ENCODE data around the gene TOR1B.

The TOR1B gene

DNA sequence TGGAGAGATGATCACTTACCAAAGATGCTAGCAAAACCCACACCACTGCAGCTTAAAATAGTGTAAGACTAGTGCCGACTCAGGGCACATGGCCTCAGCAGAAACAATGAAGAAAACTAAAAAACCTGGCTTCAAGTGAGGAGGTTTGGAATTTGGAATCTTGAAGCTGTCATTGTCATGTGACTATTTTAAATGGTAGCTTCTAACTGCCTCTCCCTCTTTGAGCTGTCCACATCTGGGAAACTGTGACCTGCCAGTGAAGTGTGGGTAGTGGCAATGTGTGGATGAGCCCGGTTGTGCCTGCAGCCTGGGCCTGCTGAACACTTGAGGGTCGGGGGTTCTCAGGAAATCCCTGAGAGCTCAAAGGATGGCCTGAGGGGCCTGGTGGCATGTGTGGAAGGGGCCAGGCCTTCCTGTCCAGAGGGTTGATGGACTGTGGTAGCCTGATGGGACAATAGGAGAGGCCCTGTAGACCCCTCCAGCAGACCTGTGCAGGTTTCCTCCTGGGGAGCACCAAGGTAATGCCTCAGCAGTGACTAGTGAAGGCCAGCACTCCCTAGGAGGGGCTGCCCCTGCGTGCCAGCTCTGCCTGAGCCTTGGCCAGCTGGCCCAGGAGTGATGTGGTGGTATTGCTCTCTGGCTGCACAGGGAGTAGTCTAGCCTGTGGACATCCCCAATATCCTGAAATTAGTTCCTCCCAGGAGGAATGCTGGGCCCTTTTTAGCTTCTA is 45.9 kb downstream of the TOR1B start:
- DNase-seq (ENCODE audit: low read depth) = no peak
- no peak overlapping the region for H3K4me3 ChIP-seq (ENCODE audit: low read depth, low read length)
- TF ChIP-seq, protein P1, sequence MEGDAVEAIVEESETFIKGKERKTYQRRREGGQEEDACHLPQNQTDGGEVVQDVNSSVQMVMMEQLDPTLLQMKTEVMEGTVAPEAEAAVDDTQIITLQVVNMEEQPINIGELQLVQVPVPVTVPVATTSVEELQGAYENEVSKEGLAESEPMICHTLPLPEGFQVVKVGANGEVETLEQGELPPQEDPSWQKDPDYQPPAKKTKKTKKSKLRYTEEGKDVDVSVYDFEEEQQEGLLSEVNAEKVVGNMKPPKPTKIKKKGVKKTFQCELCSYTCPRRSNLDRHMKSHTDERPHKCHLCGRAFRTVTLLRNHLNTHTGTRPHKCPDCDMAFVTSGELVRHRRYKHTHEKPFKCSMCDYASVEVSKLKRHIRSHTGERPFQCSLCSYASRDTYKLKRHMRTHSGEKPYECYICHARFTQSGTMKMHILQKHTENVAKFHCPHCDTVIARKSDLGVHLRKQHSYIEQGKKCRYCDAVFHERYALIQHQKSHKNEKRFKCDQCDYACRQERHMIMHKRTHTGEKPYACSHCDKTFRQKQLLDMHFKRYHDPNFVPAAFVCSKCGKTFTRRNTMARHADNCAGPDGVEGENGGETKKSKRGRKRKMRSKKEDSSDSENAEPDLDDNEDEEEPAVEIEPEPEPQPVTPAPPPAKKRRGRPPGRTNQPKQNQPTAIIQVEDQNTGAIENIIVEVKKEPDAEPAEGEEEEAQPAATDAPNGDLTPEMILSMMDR (IDR thresholded peaks at IDR 0.05; ENCODE audit: low read depth, low read length) = no peak
- TF ChIP-seq POLR2A (IDR thresholded peaks at IDR 0.05; ENCODE audit: extremely low read depth, insufficient read length) = no peak
- TF ChIP-seq, protein P2, sequence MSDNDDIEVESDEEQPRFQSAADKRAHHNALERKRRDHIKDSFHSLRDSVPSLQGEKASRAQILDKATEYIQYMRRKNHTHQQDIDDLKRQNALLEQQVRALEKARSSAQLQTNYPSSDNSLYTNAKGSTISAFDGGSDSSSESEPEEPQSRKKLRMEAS (IDR thresholded peaks at IDR 0.05; ENCODE audit: low read depth, low read length) = no peak
- no peak for TF ChIP-seq MYC (IDR thresholded peaks at IDR 0.05; ENCODE audit: low read depth, low read length)

DNA sequence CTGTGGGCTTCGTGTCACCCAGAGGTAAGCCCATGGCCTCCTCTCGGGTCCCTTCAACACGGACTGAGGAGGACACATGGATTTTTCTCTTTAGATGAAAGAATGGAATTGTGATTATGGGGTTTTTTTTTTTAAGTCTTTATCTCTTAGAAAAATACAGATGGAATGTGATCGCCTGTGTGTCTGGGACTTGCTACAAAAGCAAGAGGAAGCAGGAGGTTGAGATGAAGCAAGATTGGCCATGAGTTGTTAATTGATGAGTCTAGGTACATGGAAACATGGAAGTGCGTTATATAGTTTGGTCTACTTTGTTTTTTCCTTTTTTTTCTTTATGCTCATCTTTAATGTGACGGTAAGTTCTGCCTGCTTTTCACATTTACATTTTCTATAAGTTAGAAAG is 46.9 kb downstream of the TOR1B start:
- DNase-seq (ENCODE audit: low read depth) = no peak
- TF ChIP-seq, protein P2 (IDR thresholded peaks at IDR 0.05; ENCODE audit: low read depth, low read length) = no peak
- TF ChIP-seq MYC (IDR thresholded peaks at IDR 0.05; ENCODE audit: low read depth, low read length) = no peak
- TF ChIP-seq, protein P1 (IDR thresholded peaks at IDR 0.05; ENCODE audit: low read depth, low read length) = no peak
- no peak for TF ChIP-seq POLR2A (IDR thresholded peaks at IDR 0.05; ENCODE audit: extremely low read depth, insufficient read length)

DNA sequence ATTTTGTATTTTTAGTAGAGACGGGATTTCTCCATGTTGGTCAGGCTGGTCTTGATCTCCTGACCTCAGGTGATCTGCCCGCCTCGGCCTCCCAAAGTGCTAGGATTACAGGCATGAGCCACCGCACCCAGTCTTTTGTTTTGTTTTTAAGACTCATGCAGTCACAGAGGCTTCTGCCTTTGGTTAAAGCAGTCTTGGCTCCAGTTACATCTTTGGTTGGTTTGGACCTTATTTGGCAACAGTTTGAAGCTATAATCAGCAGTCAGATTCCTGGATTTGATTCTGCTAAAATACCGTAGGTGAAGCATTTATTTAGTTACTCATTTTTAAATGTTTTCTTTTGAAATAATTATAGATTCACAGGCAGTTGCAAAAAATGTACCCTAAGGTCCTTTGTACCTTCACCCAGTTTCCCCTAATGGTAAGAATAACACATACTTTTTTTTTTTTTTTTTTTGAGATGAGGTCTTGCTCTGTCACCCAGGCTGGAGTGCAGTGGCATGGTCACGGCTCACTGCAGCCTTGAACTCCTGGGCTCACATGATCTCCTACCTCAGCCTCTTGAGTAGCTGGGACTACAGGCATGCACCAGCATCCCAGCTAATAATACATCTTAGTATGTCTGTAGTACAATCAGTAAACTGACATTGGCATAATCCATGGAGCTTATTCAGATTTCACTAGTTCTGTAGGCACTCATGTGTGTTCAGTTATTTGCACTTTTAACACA is 48.0 kb downstream of the TOR1B start:
- H3K4me3 ChIP-seq (ENCODE audit: low read depth, low read length) = no peak overlapping the region
- TF ChIP-seq, protein P1 (IDR thresholded peaks at IDR 0.05; ENCODE audit: low read depth, low read length) = no peak
- TF ChIP-seq, protein P2 (IDR thresholded peaks at IDR 0.05; ENCODE audit: low read depth, low read length) = no peak
- TF ChIP-seq POLR2A (IDR thresholded peaks at IDR 0.05; ENCODE audit: extremely low read depth, insufficient read length) (no peak), MYC (IDR thresholded peaks at IDR 0.05; ENCODE audit: low read depth, low read length) (no peak)
- no peak for DNase-seq (ENCODE audit: low read depth)

More for the DNA sequence above, 46.9 kb downstream of the TOR1B start:
- no peak overlapping the region for H3K4me3 ChIP-seq (ENCODE audit: low read depth, low read length)

DNA sequence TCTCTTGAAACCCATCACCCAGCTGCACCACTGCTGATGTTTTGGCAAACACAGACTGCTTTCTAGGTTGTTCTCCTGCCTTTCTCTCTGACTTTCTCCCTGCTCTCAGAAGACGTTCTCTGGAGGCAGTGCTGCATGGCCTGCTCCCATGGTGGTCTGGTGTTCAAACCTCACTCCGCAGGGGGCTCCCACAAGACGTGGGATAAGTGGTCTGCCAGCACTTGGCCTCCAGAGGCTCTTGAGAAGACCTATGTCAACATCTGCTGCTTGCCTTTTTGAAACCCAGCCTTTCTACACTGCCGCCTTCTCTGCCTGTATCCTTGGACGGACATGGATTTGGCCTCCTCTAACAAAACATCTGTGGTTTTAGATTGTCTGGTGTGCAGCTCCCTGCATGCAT is 48.8 kb downstream of the TOR1B start:
- no peak overlapping the region for H3K4me3 ChIP-seq (ENCODE audit: low read depth, low read length)
- TF ChIP-seq, protein P1 (IDR thresholded peaks at IDR 0.05; ENCODE audit: low read depth, low read length) = no peak
- no peak for TF ChIP-seq MYC (IDR thresholded peaks at IDR 0.05; ENCODE audit: low read depth, low read length)
- no peak for TF ChIP-seq POLR2A (IDR thresholded peaks at IDR 0.05; ENCODE audit: extremely low read depth, insufficient read length)
- TF ChIP-seq, protein P2 (IDR thresholded peaks at IDR 0.05; ENCODE audit: low read depth, low read length) = no peak
- peak; percentile 32 for DNase-seq (ENCODE audit: low read depth)

DNA sequence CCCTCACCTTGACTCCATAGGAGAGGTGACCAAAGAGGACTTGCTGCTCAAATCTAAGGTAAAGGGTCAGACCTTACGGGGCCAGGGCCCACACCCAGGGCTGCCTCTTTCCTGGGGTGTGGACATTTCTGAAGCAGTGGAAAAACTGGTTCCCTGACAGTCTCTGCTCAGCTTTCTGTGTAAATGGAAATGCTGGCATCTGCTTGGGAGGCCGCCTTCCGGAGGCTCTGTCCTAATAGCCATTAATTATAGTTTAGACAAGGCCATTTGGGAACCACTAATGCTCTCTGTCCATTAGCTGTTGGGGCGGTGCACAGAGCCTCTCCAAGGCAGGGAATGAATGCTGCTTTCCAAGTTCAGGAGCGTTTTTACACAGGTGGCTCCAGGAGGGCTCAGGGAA is 49.6 kb downstream of the TOR1B start:
- no peak for DNase-seq (ENCODE audit: low read depth)
- no peak overlapping the region for H3K4me3 ChIP-seq (ENCODE audit: low read depth, low read length)
- TF ChIP-seq, protein P1 (IDR thresholded peaks at IDR 0.05; ENCODE audit: low read depth, low read length) = no peak
- TF ChIP-seq POLR2A (IDR thresholded peaks at IDR 0.05; ENCODE audit: extremely low read depth, insufficient read length) = no peak
- TF ChIP-seq, protein P2 (IDR thresholded peaks at IDR 0.05; ENCODE audit: low read depth, low read length) = no peak
- no peak for TF ChIP-seq MYC (IDR thresholded peaks at IDR 0.05; ENCODE audit: low read depth, low read length)

All from NB4 (cell line).